Activated B cell treated with CpG ODN at 0.5 μM for 24 hours (primary cell): ENCODE data around the gene MSL1. TPM values are rescaled to one million over a fixed set of nuclear protein-coding genes. Genes with fewer than 3 reads are reported as not detected.

Experiments used
- ATAC-seq: fragments of 200-7000 bp; cut with Tn5 transposase; one replicate; pipeline ENCODE4 v1.10.0; 2021; ENCODE audit warnings: low read depth, mild to moderate bottlenecking, moderate library complexity
- CTCF ChIA-PET: fragments of 350-600 bp; sonication (Branson Sonifier 250); formaldehyde crosslinking; loops from one replicate; lab custom pipeline; 2021; ENCODE audit warnings: antibody characterized with exemption; lab: Charles Lee
- POLR2A ChIA-PET: fragments of 350-600 bp; sonication (Branson Sonifier 250); formaldehyde crosslinking; loops from one replicate; lab custom pipeline; 2021; ENCODE audit warnings: antibody characterized with exemption; lab: Charles Lee
- DNase-seq: peaks from one replicate; pipeline ENCODE4 v3.0.0; 2022
- H3K27ac Mint-ChIP-seq: one replicate; pipeline ENCODE4 v1.8.0; 2020; ENCODE audit warnings: mixed read lengths
- H3K27me3 Mint-ChIP-seq: one replicate; pipeline ENCODE4 v1.8.0; 2021; ENCODE audit warnings: mixed read lengths
- H3K36me3 Mint-ChIP-seq: one replicate; pipeline ENCODE4 v1.8.0; 2021; ENCODE audit warnings: low read depth, mixed read lengths
- H3K4me1 Mint-ChIP-seq: one replicate; pipeline ENCODE4 v1.8.0; 2021; ENCODE audit warnings: mixed read lengths
- H3K4me3 Mint-ChIP-seq: one replicate; pipeline ENCODE4 v1.8.0; 2020; ENCODE audit warnings: mild to moderate bottlenecking, mixed read lengths
- H3K9me3 Mint-ChIP-seq: one replicate; pipeline ENCODE4 v1.8.0; 2020; ENCODE audit warnings: mixed read lengths
- intact Hi-C: fragments of 100-400 bp; cut with micrococcal nuclease; formaldehyde crosslinking; loops from one replicate; pipeline ENCODE4 v1.15.1; 2024
- total RNA-seq: library from RNA; stranded (reverse); gene quantifications from 2 replicates; pipeline ENCODE4 v1.2.3, GENCODE V29; 2022
- TF ChIP-seq, protein P1 (sequence below): fragments of 200-600 bp; IDR thresholded peaks from one replicate; pipeline ENCODE4 v1.8.0; 2022; ENCODE audit warnings: antibody characterized with exemption, mild to moderate bottlenecking

The MSL1 gene
- total RNA-seq, 1 donor from 2014 or later, result 101 TPM

DNA sequence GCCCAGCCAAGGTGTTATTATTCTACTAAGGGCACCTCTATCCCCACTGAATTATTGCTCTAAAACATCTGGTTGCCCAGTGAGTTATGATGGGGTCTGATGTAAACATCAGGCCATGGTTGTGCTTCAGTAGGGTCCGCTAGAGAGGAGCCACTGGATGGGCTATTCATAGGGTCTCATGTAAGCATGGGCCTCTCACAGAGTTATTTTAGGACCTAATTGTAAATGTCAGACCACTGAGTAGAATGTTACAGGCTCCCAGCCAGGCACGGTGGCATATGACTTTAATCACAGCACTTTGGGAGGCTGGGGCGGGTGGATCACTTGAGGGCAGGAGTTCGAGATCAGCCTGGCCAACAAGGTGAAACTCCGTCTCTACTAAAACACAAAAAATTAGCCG, 60.8 kb downstream of the MSL1 start:
- ATAC-seq, result no peak
- Mint-ChIP-seq H3K9me3 (no peaks in the 10 kb centered on the region), H3K4me3 (no peak overlapping the region), H3K36me3 (no peaks in the 10 kb centered on the region), H3K27ac (no peak overlapping the region), H3K27me3 (no peaks in the 10 kb centered on the region), H3K4me1 (peaks cover 3% of the 10 kb centered on the region)
- ChIA-PET POLR2A (no interaction called here), CTCF (no interaction called here)
- intact Hi-C loops, result no loop called here
- no peak for DNase-seq
- TF ChIP-seq, protein P1, sequence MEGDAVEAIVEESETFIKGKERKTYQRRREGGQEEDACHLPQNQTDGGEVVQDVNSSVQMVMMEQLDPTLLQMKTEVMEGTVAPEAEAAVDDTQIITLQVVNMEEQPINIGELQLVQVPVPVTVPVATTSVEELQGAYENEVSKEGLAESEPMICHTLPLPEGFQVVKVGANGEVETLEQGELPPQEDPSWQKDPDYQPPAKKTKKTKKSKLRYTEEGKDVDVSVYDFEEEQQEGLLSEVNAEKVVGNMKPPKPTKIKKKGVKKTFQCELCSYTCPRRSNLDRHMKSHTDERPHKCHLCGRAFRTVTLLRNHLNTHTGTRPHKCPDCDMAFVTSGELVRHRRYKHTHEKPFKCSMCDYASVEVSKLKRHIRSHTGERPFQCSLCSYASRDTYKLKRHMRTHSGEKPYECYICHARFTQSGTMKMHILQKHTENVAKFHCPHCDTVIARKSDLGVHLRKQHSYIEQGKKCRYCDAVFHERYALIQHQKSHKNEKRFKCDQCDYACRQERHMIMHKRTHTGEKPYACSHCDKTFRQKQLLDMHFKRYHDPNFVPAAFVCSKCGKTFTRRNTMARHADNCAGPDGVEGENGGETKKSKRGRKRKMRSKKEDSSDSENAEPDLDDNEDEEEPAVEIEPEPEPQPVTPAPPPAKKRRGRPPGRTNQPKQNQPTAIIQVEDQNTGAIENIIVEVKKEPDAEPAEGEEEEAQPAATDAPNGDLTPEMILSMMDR, result no peak

Other genes with a start within 250 kb of the MSL1 start
- 10.3 and 11.7 TPM in 2 replicates for gene GSDMB, start 203.3 kb upstream of the MSL1 start, total RNA-seq
- 38.5 and 49.1 TPM in 2 replicates for gene ORMDL3, start 194.4 kb upstream of the MSL1 start, total RNA-seq
- not detected in 2 replicates for gene LRRC3C, start 194.2 kb upstream of the MSL1 start, total RNA-seq
- gene GSDMA, start 159.0 kb upstream of the MSL1 start, total RNA-seq, result not detected in 2 replicates
- gene PSMD3, start 141.2 kb upstream of the MSL1 start, total RNA-seq, result 115 and 127 TPM in 2 replicates
- not detected in 2 replicates for gene CSF3, start 106.5 kb upstream of the MSL1 start, total RNA-seq
- gene MED24, start 67.6 kb upstream of the MSL1 start, total RNA-seq, result 110 and 127 TPM in 2 replicates
- 5.4 and 5.9 TPM in 2 replicates for gene THRA, start 59.0 kb upstream of the MSL1 start, total RNA-seq
- gene NR1D1, start 21.4 kb upstream of the MSL1 start, total RNA-seq, result 5.5 and 6.1 TPM in 2 replicates
- gene CASC3, start 18.6 kb downstream of the MSL1 start, total RNA-seq, result 110 and 119 TPM in 2 replicates
- gene RAPGEFL1, start 55.5 kb downstream of the MSL1 start, total RNA-seq, result 4.9 and 7.0 TPM in 2 replicates
- gene WIPF2, start 97.3 kb downstream of the MSL1 start, total RNA-seq, result 28.4 and 32.9 TPM in 2 replicates
- gene CDC6, start 165.9 kb downstream of the MSL1 start, total RNA-seq, result 9.2 and 9.7 TPM in 2 replicates
- gene RARA, start 187.2 kb downstream of the MSL1 start, total RNA-seq, result 71.2 and 72.5 TPM in 2 replicates
- gene GJD3, start 242.8 kb downstream of the MSL1 start, total RNA-seq, result not detected in 2 replicates